Type B pancreatic cell (in vitro differentiated cells): ENCODE measurements around the gene NCOA1. TPM values are rescaled to one million over a fixed set of nuclear protein-coding genes. Genes with fewer than 3 reads are reported as not detected.

Experiments used
- DNase-seq: peaks from one replicate; pipeline ENCODE4 v3.0.0; 2021; ENCODE audit warnings: mixed read lengths; ENCODE audit not compliant: unreplicated experiment; ENCODE audit errors: extremely low spot score
- H3K27ac Mint-ChIP-seq: 2 replicates; pipeline ENCODE4 v1.8.0; 2021; ENCODE audit warnings: mild to moderate bottlenecking, mixed read lengths
- H3K27me3 Mint-ChIP-seq: 2 replicates; pipeline ENCODE4 v1.8.0; 2021; ENCODE audit warnings: mixed read lengths
- H3K36me3 Mint-ChIP-seq: 2 replicates; pipeline ENCODE4 v1.8.0; 2021; ENCODE audit warnings: mixed read lengths
- H3K4me1 Mint-ChIP-seq: one replicate; pipeline ENCODE4 v1.8.0; 2021; ENCODE audit warnings: mixed read lengths; ENCODE audit not compliant: unreplicated experiment
- H3K4me3 Mint-ChIP-seq: 2 replicates; pipeline ENCODE4 v1.8.0; 2021; ENCODE audit warnings: mild to moderate bottlenecking, mixed read lengths
- H3K9me3 Mint-ChIP-seq: 2 replicates; pipeline ENCODE4 v1.8.0; 2021; ENCODE audit warnings: mixed read lengths
- CTCF ChIP-seq: fragments of 200-600 bp; sonication (generic); conservative IDR thresholded peaks from 2 replicates; pipeline ENCODE4 v1.5.0; 2021; ENCODE audit warnings: antibody characterized with exemption, mild to moderate bottlenecking
- total RNA-seq: library from RNA; stranded (reverse); gene quantifications from 2 replicates; pipeline ENCODE4 v1.2.1, GENCODE V29; 2021; ENCODE audit warnings: low replicate concordance

NCOA1 gene
- total RNA-seq, 1 donor from 2014 or later, result 23.8 TPM

- H3K36me3 Mint-ChIP-seq, result peaks cover 3% of the 10 kb centered on the region
- no peak overlapping the region for H3K27ac Mint-ChIP-seq
- H3K9me3 Mint-ChIP-seq, result no peaks in the 10 kb centered on the region
- H3K4me3 Mint-ChIP-seq, result no peak overlapping the region
- no peaks in the 10 kb centered on the region for H3K27me3 Mint-ChIP-seq
- no peak for TF ChIP-seq CTCF
- H3K4me1 Mint-ChIP-seq, result no peaks in the 10 kb centered on the region
- DNase-seq, result no peak
Measured at GRCh38 chr2:24652265-24653182, 161.5 kb downstream of the NCOA1 start.

GRCh38 chr2:24657818-24658217, 166.8 kb downstream of the NCOA1 start:
- peaks cover 3% of the 10 kb centered on the region for H3K4me1 Mint-ChIP-seq
- no peaks in the 10 kb centered on the region for H3K27me3 Mint-ChIP-seq
- no peak overlapping the region for H3K27ac Mint-ChIP-seq
- no peak for DNase-seq
- peaks cover 8% of the 10 kb centered on the region for H3K36me3 Mint-ChIP-seq
- no peak overlapping the region for H3K4me3 Mint-ChIP-seq
- no peaks in the 10 kb centered on the region for H3K9me3 Mint-ChIP-seq
- TF ChIP-seq CTCF, result no peak

- TF ChIP-seq CTCF, result no peak
- H3K36me3 Mint-ChIP-seq, result peaks cover 8% of the 10 kb centered on the region
- H3K9me3 Mint-ChIP-seq, result no peaks in the 10 kb centered on the region
- DNase-seq, result no peak
- no peaks in the 10 kb centered on the region for H3K27me3 Mint-ChIP-seq
- H3K4me3 Mint-ChIP-seq, result no peak overlapping the region
- no peak overlapping the region for H3K27ac Mint-ChIP-seq
- H3K4me1 Mint-ChIP-seq, result peaks cover 3% of the 10 kb centered on the region
Measured at GRCh38 chr2:24658531-24659202, 167.6 kb downstream of the NCOA1 start.

- H3K9me3 Mint-ChIP-seq, result no peaks in the 10 kb centered on the region
Measured at GRCh38 chr2:24659862-24660261, 168.8 kb downstream of the NCOA1 start.

GRCh38 chr2:24667542-24667941, 176.5 kb downstream of the NCOA1 start:
- H3K4me1 Mint-ChIP-seq, result no peaks in the 10 kb centered on the region
- H3K9me3 Mint-ChIP-seq, result no peaks in the 10 kb centered on the region
- H3K4me3 Mint-ChIP-seq, result no peak overlapping the region
- no peak overlapping the region for H3K27ac Mint-ChIP-seq
- peaks cover 3% of the 10 kb centered on the region for H3K36me3 Mint-ChIP-seq
- DNase-seq, result no peak
- H3K27me3 Mint-ChIP-seq, result no peaks in the 10 kb centered on the region
- TF ChIP-seq CTCF, result no peak

More at GRCh38 chr2:24659862-24660261, 168.8 kb downstream of the NCOA1 start:
- H3K27ac Mint-ChIP-seq, result no peak overlapping the region
- TF ChIP-seq CTCF, result no peak
- DNase-seq, result no peak
- no peak overlapping the region for H3K4me3 Mint-ChIP-seq
- peaks cover 8% of the 10 kb centered on the region for H3K36me3 Mint-ChIP-seq
- H3K27me3 Mint-ChIP-seq, result no peaks in the 10 kb centered on the region
- H3K4me1 Mint-ChIP-seq, result peaks cover 3% of the 10 kb centered on the region
